ENCODE data around the gene CCDC201.

- no peak for TF ChIP-seq CTCF (IDR thresholded peaks at IDR 0.05)
- no peak for TF ChIP-seq POLR2A (IDR thresholded peaks at IDR 0.05)
- no peak for TF ChIP-seq POLR2AphosphoS5 (IDR thresholded peaks at IDR 0.05)
These were observed 36.7 kb upstream of the CCDC201 start for GRCh38 chr7:45909561-45909960.
